Fibroblast of mammary gland (primary cell): Measurements from ENCODE around the gene SNX2.

Experiments used
- DNase-seq: peaks from one replicate; pipeline ENCODE4 v3.0.0-alpha.2; 2010; ENCODE audit warnings: low read depth
- H3K4me3 ChIP-seq: 2 replicates; pipeline ENCODE4 v1.5.1; 2011; ENCODE audit warnings: low read depth, mild to moderate bottlenecking, low read length, moderate library complexity; ENCODE audit not compliant: control insufficient read depth
- CTCF ChIP-seq: conservative IDR thresholded peaks from 2 replicates; pipeline ENCODE4 v1.5.1; 2011; ENCODE audit warnings: low read depth, low read length, inconsistent platforms; ENCODE audit not compliant: control insufficient read depth, insufficient read depth

SNX2 gene

GRCh38 chr5:122770477-122770876 is 4.4 kb upstream of the SNX2 start:
- TF ChIP-seq CTCF: no peak
- peak; percentile 45 for DNase-seq
- no peak overlapping the region for H3K4me3 ChIP-seq

GRCh38 chr5:122772446-122772845 is 2.4 kb upstream of the SNX2 start:
- DNase-seq: no peak
- no peak overlapping the region for H3K4me3 ChIP-seq
- TF ChIP-seq CTCF: no peak

GRCh38 chr5:122773619-122774018 is 1.3 kb upstream of the SNX2 start:
- TF ChIP-seq CTCF: no peak
- no peak for DNase-seq

GRCh38 chr5:122774519-122774860 is 390 bp upstream of the SNX2 start:
- H3K4me3 ChIP-seq: peak overlapping the region; percentile 61
- DNase-seq: no peak
- no peak for TF ChIP-seq CTCF

More at GRCh38 chr5:122773619-122774018, 1.3 kb upstream of the SNX2 start:
- no peak overlapping the region for H3K4me3 ChIP-seq

GRCh38 chr5:122775550-122776542 is 966 bp downstream of the SNX2 start:
- DNase-seq: peak; percentile 16
- H3K4me3 ChIP-seq: peak overlapping the region; percentile 97
- no peak for TF ChIP-seq CTCF

- no peak for TF ChIP-seq CTCF
- DNase-seq: no peak
- H3K4me3 ChIP-seq: no peak overlapping the region
Observed at GRCh38 chr5:122778157-122778556, 3.3 kb downstream of the SNX2 start.
